Ovary (tissue), 3 donors: Measurements from ENCODE around the gene TNFRSF11A.

ENCODE experiments used
- EP300 ChIP-seq: sonication (generic); formaldehyde crosslinking; IDR thresholded peaks from one replicate; pipeline ENCODE4 v1.6.1; 2017; ENCODE audit warnings: antibody characterized with exemption
- TF ChIP-seq, protein P1 (sequence below), 3 donors: fragments of 450-650 bp in 2 of 3; fragments of 200-600 bp in 1 of 3; IDR thresholded peaks; one replicate each; pipeline versions ENCODE4 v1.5.1 to v1.8.0; 2016 to 2022; ENCODE audit warnings: antibody characterized with exemption in 3 of 3, mild to moderate bottlenecking in 1 of 3
- donor health status: DM: no; HTN: no; CAD: no.

DNA sequence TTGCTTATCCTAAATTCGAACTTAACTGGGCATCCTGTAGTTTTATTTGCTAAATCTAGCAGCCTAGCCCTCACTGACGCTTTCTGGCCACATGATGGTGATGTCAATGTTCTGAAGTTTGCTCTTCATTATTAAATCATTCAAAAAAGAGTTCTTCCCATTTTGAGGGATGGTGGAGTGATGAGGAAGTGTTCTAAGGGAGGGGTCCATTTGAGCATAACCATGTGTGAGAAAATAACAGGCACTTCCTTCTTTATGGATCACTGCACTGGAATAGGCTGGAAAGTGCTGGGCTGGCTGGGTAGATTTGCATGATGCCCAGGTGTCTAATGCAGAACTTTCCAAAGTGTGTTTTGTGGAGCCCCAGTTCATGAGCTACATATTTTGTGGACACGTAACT is 74.2 kb downstream of the TNFRSF11A start:
- TF ChIP-seq EP300: no peak
- TF ChIP-seq, protein P1, sequence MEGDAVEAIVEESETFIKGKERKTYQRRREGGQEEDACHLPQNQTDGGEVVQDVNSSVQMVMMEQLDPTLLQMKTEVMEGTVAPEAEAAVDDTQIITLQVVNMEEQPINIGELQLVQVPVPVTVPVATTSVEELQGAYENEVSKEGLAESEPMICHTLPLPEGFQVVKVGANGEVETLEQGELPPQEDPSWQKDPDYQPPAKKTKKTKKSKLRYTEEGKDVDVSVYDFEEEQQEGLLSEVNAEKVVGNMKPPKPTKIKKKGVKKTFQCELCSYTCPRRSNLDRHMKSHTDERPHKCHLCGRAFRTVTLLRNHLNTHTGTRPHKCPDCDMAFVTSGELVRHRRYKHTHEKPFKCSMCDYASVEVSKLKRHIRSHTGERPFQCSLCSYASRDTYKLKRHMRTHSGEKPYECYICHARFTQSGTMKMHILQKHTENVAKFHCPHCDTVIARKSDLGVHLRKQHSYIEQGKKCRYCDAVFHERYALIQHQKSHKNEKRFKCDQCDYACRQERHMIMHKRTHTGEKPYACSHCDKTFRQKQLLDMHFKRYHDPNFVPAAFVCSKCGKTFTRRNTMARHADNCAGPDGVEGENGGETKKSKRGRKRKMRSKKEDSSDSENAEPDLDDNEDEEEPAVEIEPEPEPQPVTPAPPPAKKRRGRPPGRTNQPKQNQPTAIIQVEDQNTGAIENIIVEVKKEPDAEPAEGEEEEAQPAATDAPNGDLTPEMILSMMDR (IDR thresholded peaks at IDR 0.05): no peak
